ENCODE data around the gene ZNF526.

- no peak for TF ChIP-seq CTCF (IDR thresholded peaks at IDR 0.05)
- TF ChIP-seq EZH2 (IDR thresholded peaks at IDR 0.05; ENCODE audit: borderline replicate concordance, insufficient read depth, low read depth, low read length, poor library complexity, severe bottlenecking): no peak
These were observed 28.8 kb upstream of the ZNF526 start for GRCh38 chr19:42191330-42191729.

Measured in B cell (primary cell).